ENCODE results near the gene CHPF.

DNA sequence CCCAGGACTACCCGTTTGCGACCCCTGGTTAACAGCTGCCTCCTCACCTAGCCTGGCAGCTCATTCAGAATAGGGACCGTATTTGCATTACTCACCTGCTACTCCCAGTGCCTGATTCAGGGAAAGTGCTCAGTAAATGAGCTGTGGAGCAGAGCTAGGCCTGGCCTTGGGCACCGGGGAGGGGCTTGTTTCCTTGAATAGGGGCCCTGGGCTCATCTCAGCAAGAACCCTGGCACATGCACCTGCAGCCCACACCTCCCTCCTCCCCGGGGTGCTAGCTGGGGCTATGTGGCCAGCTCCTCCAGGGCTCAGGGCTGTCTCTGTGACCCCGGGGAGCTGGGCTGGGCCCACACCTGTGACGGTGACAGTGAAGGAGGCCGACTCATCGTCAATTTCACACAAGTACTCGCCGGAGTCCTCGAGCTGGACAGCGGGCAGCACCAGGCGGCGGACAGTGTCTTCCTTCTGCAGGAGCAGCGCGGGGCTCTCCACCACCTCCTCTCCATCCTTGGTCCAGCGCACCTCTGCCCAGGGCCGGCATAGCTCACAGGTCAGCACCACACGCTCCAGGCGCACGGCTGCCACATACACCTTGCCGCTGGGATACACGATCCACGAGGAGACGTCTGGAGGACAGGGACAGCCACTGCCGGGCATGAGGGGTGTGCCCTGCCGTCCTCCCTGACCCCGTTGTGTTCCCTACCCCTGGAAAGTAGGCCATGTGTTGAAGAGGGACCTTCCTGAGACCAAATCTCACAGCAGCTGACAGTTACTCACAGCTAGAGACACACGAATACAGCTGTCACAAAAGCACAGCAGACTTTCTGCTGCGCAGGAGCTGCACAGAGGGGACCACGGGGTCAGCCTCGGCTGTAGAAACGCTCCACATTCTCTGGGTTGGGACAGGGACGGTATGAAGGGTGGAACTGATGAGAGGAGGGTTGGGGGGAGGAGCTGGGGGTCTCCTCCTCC lies 18.7 kb upstream of the CHPF start:
- TF ChIP-seq, protein P1, sequence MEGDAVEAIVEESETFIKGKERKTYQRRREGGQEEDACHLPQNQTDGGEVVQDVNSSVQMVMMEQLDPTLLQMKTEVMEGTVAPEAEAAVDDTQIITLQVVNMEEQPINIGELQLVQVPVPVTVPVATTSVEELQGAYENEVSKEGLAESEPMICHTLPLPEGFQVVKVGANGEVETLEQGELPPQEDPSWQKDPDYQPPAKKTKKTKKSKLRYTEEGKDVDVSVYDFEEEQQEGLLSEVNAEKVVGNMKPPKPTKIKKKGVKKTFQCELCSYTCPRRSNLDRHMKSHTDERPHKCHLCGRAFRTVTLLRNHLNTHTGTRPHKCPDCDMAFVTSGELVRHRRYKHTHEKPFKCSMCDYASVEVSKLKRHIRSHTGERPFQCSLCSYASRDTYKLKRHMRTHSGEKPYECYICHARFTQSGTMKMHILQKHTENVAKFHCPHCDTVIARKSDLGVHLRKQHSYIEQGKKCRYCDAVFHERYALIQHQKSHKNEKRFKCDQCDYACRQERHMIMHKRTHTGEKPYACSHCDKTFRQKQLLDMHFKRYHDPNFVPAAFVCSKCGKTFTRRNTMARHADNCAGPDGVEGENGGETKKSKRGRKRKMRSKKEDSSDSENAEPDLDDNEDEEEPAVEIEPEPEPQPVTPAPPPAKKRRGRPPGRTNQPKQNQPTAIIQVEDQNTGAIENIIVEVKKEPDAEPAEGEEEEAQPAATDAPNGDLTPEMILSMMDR (IDR thresholded peaks at IDR 0.05), result no peak
- TF ChIP-seq EP300 (IDR thresholded peaks at IDR 0.05) (no peak), POLR2A (IDR thresholded peaks at IDR 0.05) (no peak)

All from gastroesophageal sphincter (tissue), 3 donors.